Activated B cell treated with CpG ODN at 0.5 μM for 24 hours (primary cell): ENCODE results near the gene SAMD4A. TPM values are rescaled to one million over a fixed set of nuclear protein-coding genes. Genes with fewer than 3 reads are reported as not detected.

Experiments
- ATAC-seq: fragments of 200-7000 bp; cut with Tn5 transposase; one replicate; pipeline ENCODE4 v1.10.0; 2021; ENCODE audit warnings: low read depth, mild to moderate bottlenecking, moderate library complexity
- CTCF ChIA-PET: fragments of 350-600 bp; sonication (Branson Sonifier 250); formaldehyde crosslinking; loops from one replicate; lab custom pipeline; 2021; ENCODE audit warnings: antibody characterized with exemption; lab: Charles Lee
- POLR2A ChIA-PET: fragments of 350-600 bp; sonication (Branson Sonifier 250); formaldehyde crosslinking; loops from one replicate; lab custom pipeline; 2021; ENCODE audit warnings: antibody characterized with exemption; lab: Charles Lee
- DNase-seq: peaks from one replicate; pipeline ENCODE4 v3.0.0; 2022
- H3K27ac Mint-ChIP-seq: one replicate; pipeline ENCODE4 v1.8.0; 2020; ENCODE audit warnings: mixed read lengths
- H3K27me3 Mint-ChIP-seq: one replicate; pipeline ENCODE4 v1.8.0; 2021; ENCODE audit warnings: mixed read lengths
- H3K36me3 Mint-ChIP-seq: one replicate; pipeline ENCODE4 v1.8.0; 2021; ENCODE audit warnings: low read depth, mixed read lengths
- H3K4me1 Mint-ChIP-seq: one replicate; pipeline ENCODE4 v1.8.0; 2021; ENCODE audit warnings: mixed read lengths
- H3K4me3 Mint-ChIP-seq: one replicate; pipeline ENCODE4 v1.8.0; 2020; ENCODE audit warnings: mild to moderate bottlenecking, mixed read lengths
- H3K9me3 Mint-ChIP-seq: one replicate; pipeline ENCODE4 v1.8.0; 2020; ENCODE audit warnings: mixed read lengths
- CTCF ChIP-seq: fragments of 200-600 bp; IDR thresholded peaks from one replicate; pipeline ENCODE4 v1.8.0; 2022; ENCODE audit warnings: antibody characterized with exemption, mild to moderate bottlenecking
- intact Hi-C: fragments of 100-400 bp; cut with micrococcal nuclease; formaldehyde crosslinking; loops from one replicate; pipeline ENCODE4 v1.15.1; 2024
- total RNA-seq: library from RNA; stranded (reverse); gene quantifications from 2 replicates; pipeline ENCODE4 v1.2.3, GENCODE V29; 2022

The SAMD4A gene
- total RNA-seq, 1 donor from 2014 or later: 8.7 TPM

GRCh38 chr14:54715811-54716210, 148.9 kb downstream of the SAMD4A start:
- no peak for ATAC-seq
- Mint-ChIP-seq H3K9me3 (peaks cover 3% of the 10 kb centered on the region), H3K27ac (no peak overlapping the region), H3K36me3 (peaks cover 2% of the 10 kb centered on the region), H3K4me3 (no peak overlapping the region), H3K27me3 (no peaks in the 10 kb centered on the region), H3K4me1 (peaks cover 25% of the 10 kb centered on the region)
- CTCF ChIA-PET: interaction anchor here (2.1 kb wide), 1 partner anchor 152 kb away, joined by 5 read pairs; no protein-coding TSS in a partner anchor
- POLR2A ChIA-PET: no interaction called here
- DNase-seq: no peak
- intact Hi-C loops: no loop called here
- TF ChIP-seq CTCF: no peak

- intact Hi-C loops: no loop called here
- H3K36me3 Mint-ChIP-seq: peaks cover 2% of the 10 kb centered on the region
- no peak for TF ChIP-seq CTCF
- no peak overlapping the region for H3K27ac Mint-ChIP-seq
- H3K27me3 Mint-ChIP-seq: no peaks in the 10 kb centered on the region
- no peak overlapping the region for H3K4me3 Mint-ChIP-seq
- POLR2A ChIA-PET: no interaction called here
- no peak for ATAC-seq
- peaks cover 17% of the 10 kb centered on the region for H3K4me1 Mint-ChIP-seq
- no peak for DNase-seq
- H3K9me3 Mint-ChIP-seq: no peaks in the 10 kb centered on the region
- CTCF ChIA-PET: interaction anchor here (2.1 kb wide), 1 partner anchor 153 kb away, joined by 5 read pairs; no protein-coding TSS in a partner anchor
Observed at GRCh38 chr14:54716862-54717261, 149.9 kb downstream of the SAMD4A start.

GRCh38 chr14:54718046-54718445, 151.1 kb downstream of the SAMD4A start:
- POLR2A ChIA-PET: no interaction called here
- Mint-ChIP-seq H3K36me3 (peaks cover 2% of the 10 kb centered on the region), H3K27ac (no peak overlapping the region), H3K4me1 (peaks cover 11% of the 10 kb centered on the region), H3K9me3 (no peaks in the 10 kb centered on the region), H3K27me3 (no peaks in the 10 kb centered on the region), H3K4me3 (no peak overlapping the region)
- intact Hi-C loops: no loop called here
- ATAC-seq: no peak
- no peak for TF ChIP-seq CTCF
- DNase-seq: no peak
- CTCF ChIA-PET: interaction anchor here (1.3 to 2.1 kb wide), 2 partner anchors 27 to 154 kb away, joined by 3 to 5 read pairs; no protein-coding TSS in a partner anchor

- ATAC-seq (no peak), DNase-seq (no peak)
- TF ChIP-seq CTCF: no peak
- H3K4me3 Mint-ChIP-seq: no peak overlapping the region
- H3K9me3 Mint-ChIP-seq: no peaks in the 10 kb centered on the region
- H3K27ac Mint-ChIP-seq: no peak overlapping the region
- intact Hi-C loops: no loop called here
- H3K36me3 Mint-ChIP-seq: peaks cover 2% of the 10 kb centered on the region
- ChIA-PET POLR2A (no interaction called here), CTCF (interaction anchor here (1.0 kb wide), 1 partner anchor 18 kb away, joined by 3 read pairs; no protein-coding TSS in a partner anchor)
- H3K4me1 Mint-ChIP-seq: peaks cover 6% of the 10 kb centered on the region
- no peaks in the 10 kb centered on the region for H3K27me3 Mint-ChIP-seq
Observed at GRCh38 chr14:54719406-54719805, 152.5 kb downstream of the SAMD4A start.

- Mint-ChIP-seq H3K4me3 (no peak overlapping the region), H3K27me3 (no peaks in the 10 kb centered on the region), H3K27ac (no peak overlapping the region), H3K36me3 (peaks cover 2% of the 10 kb centered on the region), H3K9me3 (no peaks in the 10 kb centered on the region), H3K4me1 (peaks cover 6% of the 10 kb centered on the region)
- CTCF ChIA-PET: interaction anchor here (0.9 to 3.8 kb wide), 5 partner anchors 32 to 159 kb away, joined by 4 to 32 read pairs (median 11); partner anchors contain the start of gene SAMD4A
- TF ChIP-seq CTCF: no peak
- POLR2A ChIA-PET: interaction anchor here (0.7 to 1.2 kb wide), 4 partner anchors 157 to 1567 kb away, joined by 3 to 8 read pairs (median 3); no protein-coding TSS in a partner anchor
- DNase-seq (no peak), ATAC-seq (peak; percentile 70)
- intact Hi-C loops: loop anchor here (1.0 kb wide), 1 partner anchor 159 kb away; no protein-coding TSS in a partner anchor
Observed at GRCh38 chr14:54722791-54723432, 156.0 kb downstream of the SAMD4A start.
